PC-3 (cell line): ENCODE results near the gene PLXNA4. TPM values are rescaled to one million over a fixed set of nuclear protein-coding genes. Genes with fewer than 3 reads are reported as not detected.

Source experiments
- ATAC-seq: fragments of 200-7000 bp; cut with Tn5 transposase; 2 replicates; pipeline ENCODE4 v1.9.1; 2020; ENCODE audit warnings: mild to moderate bottlenecking, moderate library complexity
- BruUV-seq: library from RNA; stranded (reverse); fragments of 400-500 nt; replicated peaks from 2 replicates; lab custom pipeline; 2021; lab: Mats Ljungman, UMichigan
- CTCF ChIA-PET: fragments of 300-600 bp; sonication (Branson Sonifier 250); formaldehyde crosslinking; loops from one replicate; lab custom pipeline; 2022; ENCODE audit warnings: antibody characterized with exemption; lab: Charles Lee
- POLR2A ChIA-PET: fragments of 300-600 bp; sonication (Branson Sonifier 250); formaldehyde crosslinking; loops from one replicate; lab custom pipeline; 2022; ENCODE audit warnings: antibody characterized with exemption; ENCODE audit not compliant: unreplicated experiment; lab: Charles Lee
- DNase-seq: peaks from one replicate; pipeline ENCODE4 v3.0.0-alpha.2; 2015
- H2AFZ ChIP-seq: fragments of 300-600 bp; sonication (generic); 2 replicates; pipeline ENCODE4 v1.6.0; 2016; ENCODE audit warnings: antibody characterized with exemption, low read length
- H3F3A ChIP-seq: fragments of 300-600 bp; sonication (generic); one replicate; pipeline ENCODE4 v1.6.0; 2017; ENCODE audit warnings: antibody characterized with exemption, low read length, control low read depth, mild to moderate bottlenecking; ENCODE audit not compliant: unreplicated experiment
- H3K27ac ChIP-seq: fragments of 300-600 bp; sonication (generic); 2 replicates; pipeline ENCODE4 v1.5.1; 2016; ENCODE audit warnings: mild to moderate bottlenecking, low read length
- H3K27me3 ChIP-seq: fragments of 300-600 bp; sonication (generic); 2 replicates; pipeline ENCODE4 v1.6.1; 2016; ENCODE audit warnings: low read length, mixed read lengths
- H3K36me3 ChIP-seq: fragments of 300-600 bp; sonication (generic); 2 replicates; pipeline ENCODE4 v1.6.1; 2016; ENCODE audit warnings: low read depth, mixed run types, low read length, mixed read lengths
- H3K4me1 ChIP-seq: fragments of 300-600 bp; sonication (generic); 2 replicates; pipeline ENCODE4 v1.5.1; 2016; ENCODE audit warnings: low read length; ENCODE audit not compliant: insufficient read depth
- H3K4me2 ChIP-seq: fragments of 300-600 bp; sonication (generic); 2 replicates; pipeline ENCODE4 v1.6.0; 2016; ENCODE audit warnings: low read length
- H3K4me3 ChIP-seq: fragments of 300-600 bp; sonication (generic); 2 replicates; pipeline ENCODE4 v1.5.1; 2016; ENCODE audit warnings: mild to moderate bottlenecking, low read length, mixed read lengths
- H3K79me2 ChIP-seq: fragments of 300-600 bp; sonication (generic); 2 replicates; pipeline ENCODE4 v1.6.1; 2017; ENCODE audit warnings: low read length, mixed read lengths
- H3K9ac ChIP-seq: fragments of 300-600 bp; sonication (generic); 2 replicates; pipeline ENCODE4 v1.6.0; 2016; ENCODE audit warnings: mild to moderate bottlenecking, low read length
- H3K9me2 ChIP-seq: fragments of 300-600 bp; sonication (generic); replicated peaks from 2 replicates; pipeline ENCODE4 v1.6.1; 2016; ENCODE audit warnings: mixed run types, low read length, mixed read lengths
- H3K9me3 ChIP-seq: fragments of 300-600 bp; sonication (generic); 2 replicates; pipeline ENCODE4 v1.6.1; 2016; ENCODE audit warnings: low read length, mixed read lengths
- H4K20me1 ChIP-seq: fragments of 300-600 bp; sonication (generic); 2 replicates; pipeline ENCODE4 v1.6.1; 2016; ENCODE audit warnings: low read length, mixed read lengths
- EZH2 ChIP-seq: fragments of 300-600 bp; sonication (generic); IDR thresholded peaks from one replicate; pipeline ENCODE4 v1.6.1; 2017; ENCODE audit warnings: antibody characterized with exemption, mild to moderate bottlenecking, low read length; ENCODE audit not compliant: unreplicated experiment
- EZH2phosphoT487 ChIP-seq: fragments of 300-600 bp; sonication (generic); IDR thresholded peaks from 2 replicates; pipeline ENCODE4 v1.6.1; 2018; ENCODE audit warnings: mild to moderate bottlenecking, antibody characterized with exemption, low read length, borderline replicate concordance
- intact Hi-C: fragments of 100-400 bp; cut with micrococcal nuclease; formaldehyde crosslinking; loops from 2 replicates; pipeline ENCODE4 v1.9.0; 2023
- total RNA-seq: library from RNA; depleted of rRNA; stranded (reverse); fragments of >200 nt; gene quantifications from 2 replicates; pipeline ENCODE4 v1.2.3, GENCODE V29; 2014
- TF ChIP-seq, protein P1 (sequence below): fragments of 300-600 bp; sonication (generic); conservative IDR thresholded peaks from 2 replicates; pipeline ENCODE4 v1.5.1; 2017; ENCODE audit warnings: antibody characterized with exemption, low read depth, mild to moderate bottlenecking, low read length

PLXNA4 gene
- total RNA-seq, 1 experiment from 2014 or later, result 1.2 TPM

DNA sequence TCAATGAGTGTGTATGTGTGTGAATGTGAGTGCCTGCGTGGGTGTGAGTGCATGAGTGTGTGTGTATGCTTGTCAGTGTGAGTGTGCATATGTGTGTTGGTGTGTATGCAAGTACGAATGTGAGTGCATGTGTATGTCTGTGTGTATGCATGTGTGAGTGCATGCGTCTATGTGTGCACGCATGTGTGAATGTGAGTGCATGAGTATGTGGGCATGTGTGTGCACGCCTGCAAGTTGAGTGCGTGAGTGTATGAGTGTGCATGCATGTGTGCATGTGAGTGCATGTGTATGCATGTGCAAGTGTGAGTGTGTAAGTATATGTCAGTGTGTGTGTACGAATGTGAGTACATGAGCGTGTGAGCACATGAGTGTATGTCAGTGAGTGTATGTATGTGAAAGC, 399.6 kb downstream of the PLXNA4 start:
- no peak overlapping the region for H3K4me3 ChIP-seq
- no peaks in the 10 kb centered on the region for H3F3A ChIP-seq
- intact Hi-C loops, result no loop called here
- H3K79me2 ChIP-seq, result no peaks in the 10 kb centered on the region
- no peaks in the 10 kb centered on the region for H3K9me3 ChIP-seq
- H3K36me3 ChIP-seq, result no peaks in the 10 kb centered on the region
- DNase-seq (no peak), ATAC-seq (no peak)
- no peak overlapping the region for H3K4me2 ChIP-seq
- H3K4me1 ChIP-seq, result no peaks in the 10 kb centered on the region
- H4K20me1 ChIP-seq, result no peaks in the 10 kb centered on the region
- H3K27ac ChIP-seq, result no peak overlapping the region
- CTCF ChIA-PET, result no interaction called here
- POLR2A ChIA-PET, result no interaction called here
- TF ChIP-seq EZH2phosphoT487 (no peak), EZH2 (no peak)
- TF ChIP-seq, protein P1, sequence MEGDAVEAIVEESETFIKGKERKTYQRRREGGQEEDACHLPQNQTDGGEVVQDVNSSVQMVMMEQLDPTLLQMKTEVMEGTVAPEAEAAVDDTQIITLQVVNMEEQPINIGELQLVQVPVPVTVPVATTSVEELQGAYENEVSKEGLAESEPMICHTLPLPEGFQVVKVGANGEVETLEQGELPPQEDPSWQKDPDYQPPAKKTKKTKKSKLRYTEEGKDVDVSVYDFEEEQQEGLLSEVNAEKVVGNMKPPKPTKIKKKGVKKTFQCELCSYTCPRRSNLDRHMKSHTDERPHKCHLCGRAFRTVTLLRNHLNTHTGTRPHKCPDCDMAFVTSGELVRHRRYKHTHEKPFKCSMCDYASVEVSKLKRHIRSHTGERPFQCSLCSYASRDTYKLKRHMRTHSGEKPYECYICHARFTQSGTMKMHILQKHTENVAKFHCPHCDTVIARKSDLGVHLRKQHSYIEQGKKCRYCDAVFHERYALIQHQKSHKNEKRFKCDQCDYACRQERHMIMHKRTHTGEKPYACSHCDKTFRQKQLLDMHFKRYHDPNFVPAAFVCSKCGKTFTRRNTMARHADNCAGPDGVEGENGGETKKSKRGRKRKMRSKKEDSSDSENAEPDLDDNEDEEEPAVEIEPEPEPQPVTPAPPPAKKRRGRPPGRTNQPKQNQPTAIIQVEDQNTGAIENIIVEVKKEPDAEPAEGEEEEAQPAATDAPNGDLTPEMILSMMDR, result no peak
- H3K27me3 ChIP-seq, result no peaks in the 10 kb centered on the region; the same call in 1 of the 2 replicates
- BruUV-seq, result no TSS peak
- no peak overlapping the region for H2AFZ ChIP-seq
- no peak overlapping the region for H3K9ac ChIP-seq
- H3K9me2 ChIP-seq, result no peaks in the 10 kb centered on the region

DNA sequence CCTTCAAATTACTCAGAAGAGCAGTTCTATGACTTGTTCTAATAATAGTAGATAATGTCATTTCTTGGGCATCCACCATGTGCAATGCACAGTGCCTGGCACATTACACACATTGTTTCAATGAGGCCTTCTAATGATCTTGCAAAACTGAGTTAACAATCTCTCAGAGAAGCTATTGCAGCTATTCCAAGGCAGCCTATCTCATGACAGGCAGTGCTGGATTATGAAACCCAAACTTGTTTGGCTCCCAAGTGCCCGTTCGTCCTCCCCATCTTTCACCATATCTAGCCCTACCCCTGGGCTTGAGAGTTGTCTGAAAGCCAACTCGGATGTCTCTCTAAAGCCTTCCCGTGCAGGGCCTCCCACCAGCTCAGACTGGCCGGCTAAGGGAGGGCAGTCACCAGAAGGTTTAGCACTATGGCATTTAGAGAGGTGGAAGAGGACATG, 405.1 kb downstream of the PLXNA4 start:
- BruUV-seq, result no TSS peak
- intact Hi-C loops, result no loop called here
- Histone ChIP-seq H3K79me2 (no peaks in the 10 kb centered on the region), H3K36me3 (no peaks in the 10 kb centered on the region), H3K4me1 (no peaks in the 10 kb centered on the region), H3K27me3 (no peaks in the 10 kb centered on the region; the same call in 1 of the 2 replicates), H3K4me2 (no peak overlapping the region), H3K9me2 (no peaks in the 10 kb centered on the region), H3K9ac (no peak overlapping the region), H3K4me3 (no peak overlapping the region), H4K20me1 (no peaks in the 10 kb centered on the region), H3K9me3 (no peaks in the 10 kb centered on the region), H3F3A (no peaks in the 10 kb centered on the region), H2AFZ (no peak overlapping the region), H3K27ac (no peak overlapping the region)
- no peak for TF ChIP-seq EZH2
- TF ChIP-seq EZH2phosphoT487, result no peak
- TF ChIP-seq, protein P1, result no peak
- ChIA-PET CTCF (no interaction called here), POLR2A (no interaction called here)
- ATAC-seq (no peak), DNase-seq (no peak)

- ATAC-seq, result no peak
- no peak overlapping the region for H3K4me3 ChIP-seq
- no TSS peak for BruUV-seq
- H3K9me3 ChIP-seq, result no peaks in the 10 kb centered on the region
- H3K9me2 ChIP-seq, result no peaks in the 10 kb centered on the region
- DNase-seq, result no peak
- ChIA-PET CTCF (no interaction called here), POLR2A (no interaction called here)
- no peaks in the 10 kb centered on the region for H3K4me1 ChIP-seq
- H3K27ac ChIP-seq, result no peak overlapping the region
- H2AFZ ChIP-seq, result no peak overlapping the region
- no peak for TF ChIP-seq EZH2phosphoT487
- H3F3A ChIP-seq, result no peaks in the 10 kb centered on the region
- no peaks in the 10 kb centered on the region for H3K36me3 ChIP-seq
- intact Hi-C loops, result no loop called here
- no peaks in the 10 kb centered on the region for H4K20me1 ChIP-seq
- H3K79me2 ChIP-seq, result no peaks in the 10 kb centered on the region
- no peak overlapping the region for H3K9ac ChIP-seq
- no peak overlapping the region for H3K4me2 ChIP-seq
- H3K27me3 ChIP-seq, result no peaks in the 10 kb centered on the region; the same call in 1 of the 2 replicates
Observed at GRCh38 chr7:132169730-132170129, 406.5 kb downstream of the PLXNA4 start.
